Activated CD8-positive, alpha-beta T cell treated with anti-CD3 and anti-CD28 coated beads for 36 hours (primary cell): ENCODE results near the gene IFNGR1. TPM values are rescaled to one million over a fixed set of nuclear protein-coding genes. Genes with fewer than 3 reads are reported as not detected.
"Not testable (repeated sequence)": the region's sequence is repeated elsewhere in the genome, so short reads cannot be mapped to it uniquely, and the experiment has no call there.

ENCODE experiments used
- ATAC-seq: fragments of 200-7000 bp; cut with Tn5 transposase; one replicate; pipeline ENCODE4 v1.10.0; 2021; ENCODE audit warnings: mild to moderate bottlenecking, moderate library complexity
- CTCF ChIA-PET: fragments of 350-600 bp; sonication (Branson Sonifier 250); formaldehyde crosslinking; loops from one replicate; lab custom pipeline; 2021; ENCODE audit warnings: antibody characterized with exemption; lab: Charles Lee
- POLR2A ChIA-PET: fragments of 350-600 bp; sonication (Branson Sonifier 250); formaldehyde crosslinking; loops from one replicate; lab custom pipeline; 2021; ENCODE audit warnings: antibody characterized with exemption; lab: Charles Lee
- DNase-seq: peaks from one replicate; pipeline ENCODE4 v3.0.0-alpha.2; 2020
- H3K27ac Mint-ChIP-seq: one replicate; pipeline ENCODE4 v1.8.0; 2021; ENCODE audit warnings: mild to moderate bottlenecking, mixed read lengths
- H3K27me3 Mint-ChIP-seq: one replicate; pipeline ENCODE4 v1.8.0; 2021; ENCODE audit warnings: mixed read lengths
- H3K36me3 Mint-ChIP-seq: one replicate; pipeline ENCODE4 v1.8.0; 2021; ENCODE audit warnings: low read depth, mixed read lengths
- H3K4me1 Mint-ChIP-seq: one replicate; pipeline ENCODE4 v1.8.0; 2021; ENCODE audit warnings: low read depth, mixed read lengths
- H3K4me3 Mint-ChIP-seq: one replicate; pipeline ENCODE4 v1.8.0; 2021; ENCODE audit warnings: mild to moderate bottlenecking, moderate library complexity, mixed read lengths
- H3K9me3 Mint-ChIP-seq: one replicate; pipeline ENCODE4 v1.8.0; 2021; ENCODE audit warnings: mixed read lengths
- intact Hi-C: fragments of 100-400 bp; cut with micrococcal nuclease; formaldehyde crosslinking; loops from one replicate; pipeline ENCODE4 v1.10.0; 2022
- total RNA-seq, 2 experiments: library from RNA; stranded (reverse); gene quantifications; one replicate each; pipeline ENCODE4 v1.2.3, GENCODE V29; 2021
- TF ChIP-seq, protein P1 (sequence below): fragments of 200-600 bp; IDR thresholded peaks from one replicate; pipeline ENCODE4 v1.8.0; 2022; ENCODE audit warnings: antibody characterized with exemption, mild to moderate bottlenecking

IFNGR1 gene
- total RNA-seq, 2 experiments from 2014 or later, result 25.6 to 26.8 TPM

DNA sequence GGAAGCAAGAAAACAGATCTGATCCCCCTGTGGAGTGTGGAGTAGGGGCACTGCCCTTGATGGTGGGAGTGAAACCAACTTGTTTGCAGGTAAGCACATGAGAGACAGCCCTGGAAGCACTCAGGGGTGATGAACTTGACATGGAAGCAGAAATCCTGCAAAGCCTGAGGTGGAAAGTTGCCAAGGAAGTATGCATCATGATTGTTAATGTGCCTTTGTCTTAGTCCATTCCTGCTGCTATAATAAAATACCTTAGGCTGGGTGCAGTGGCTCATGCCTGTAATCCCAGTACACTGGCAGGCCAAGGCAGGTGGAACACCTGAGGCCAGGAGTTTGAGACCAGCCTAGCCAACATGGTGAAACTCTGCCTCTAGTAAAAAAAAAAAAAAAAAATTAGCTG, 40.2 kb upstream of the IFNGR1 start:
- peaks cover 6% of the 10 kb centered on the region for H3K9me3 Mint-ChIP-seq
- DNase-seq, result no peak
- no peak overlapping the region for H3K4me3 Mint-ChIP-seq
- no peak overlapping the region for H3K27ac Mint-ChIP-seq
- CTCF ChIA-PET, result interaction anchor here (2.5 kb wide), 1 partner anchor 11 kb away, joined by 7 read pairs; no protein-coding TSS in a partner anchor
- peaks cover 7% of the 10 kb centered on the region for H3K27me3 Mint-ChIP-seq
- TF ChIP-seq, protein P1, sequence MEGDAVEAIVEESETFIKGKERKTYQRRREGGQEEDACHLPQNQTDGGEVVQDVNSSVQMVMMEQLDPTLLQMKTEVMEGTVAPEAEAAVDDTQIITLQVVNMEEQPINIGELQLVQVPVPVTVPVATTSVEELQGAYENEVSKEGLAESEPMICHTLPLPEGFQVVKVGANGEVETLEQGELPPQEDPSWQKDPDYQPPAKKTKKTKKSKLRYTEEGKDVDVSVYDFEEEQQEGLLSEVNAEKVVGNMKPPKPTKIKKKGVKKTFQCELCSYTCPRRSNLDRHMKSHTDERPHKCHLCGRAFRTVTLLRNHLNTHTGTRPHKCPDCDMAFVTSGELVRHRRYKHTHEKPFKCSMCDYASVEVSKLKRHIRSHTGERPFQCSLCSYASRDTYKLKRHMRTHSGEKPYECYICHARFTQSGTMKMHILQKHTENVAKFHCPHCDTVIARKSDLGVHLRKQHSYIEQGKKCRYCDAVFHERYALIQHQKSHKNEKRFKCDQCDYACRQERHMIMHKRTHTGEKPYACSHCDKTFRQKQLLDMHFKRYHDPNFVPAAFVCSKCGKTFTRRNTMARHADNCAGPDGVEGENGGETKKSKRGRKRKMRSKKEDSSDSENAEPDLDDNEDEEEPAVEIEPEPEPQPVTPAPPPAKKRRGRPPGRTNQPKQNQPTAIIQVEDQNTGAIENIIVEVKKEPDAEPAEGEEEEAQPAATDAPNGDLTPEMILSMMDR, result no peak
- no peak for ATAC-seq
- H3K4me1 Mint-ChIP-seq, result peaks cover 12% of the 10 kb centered on the region
- POLR2A ChIA-PET, result no interaction called here
- no peaks in the 10 kb centered on the region for H3K36me3 Mint-ChIP-seq
- intact Hi-C loops, result no loop called here

DNA sequence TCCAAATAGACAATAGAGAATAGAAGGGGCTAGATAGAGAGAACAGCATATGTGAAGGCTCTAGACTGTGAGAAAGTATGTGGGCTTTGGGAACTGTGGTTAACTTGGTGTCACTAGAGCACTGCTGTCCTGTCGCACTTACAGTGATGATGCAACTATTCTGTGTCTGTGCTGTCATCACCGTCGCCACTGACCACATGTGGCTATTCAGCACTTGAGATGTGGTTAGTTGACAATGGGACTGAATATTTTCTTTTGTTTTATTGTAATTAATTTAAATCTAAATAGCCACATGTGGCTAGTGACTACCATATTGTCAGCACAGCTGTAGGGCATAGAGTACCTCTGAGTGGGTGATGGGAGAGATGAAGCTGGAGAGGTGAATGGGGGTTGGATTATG, 39.0 kb upstream of the IFNGR1 start:
- ChIA-PET POLR2A (no interaction called here), CTCF (no interaction called here)
- Mint-ChIP-seq H3K27ac (no peak overlapping the region), H3K36me3 (peaks cover 4% of the 10 kb centered on the region), H3K27me3 (peaks cover 3% of the 10 kb centered on the region), H3K4me1 (peaks cover 12% of the 10 kb centered on the region), H3K4me3 (no peak overlapping the region), H3K9me3 (peaks cover 12% of the 10 kb centered on the region)
- peak; percentile 28 for DNase-seq
- TF ChIP-seq, protein P1, result no peak
- intact Hi-C loops, result no loop called here
- no peak for ATAC-seq

DNA sequence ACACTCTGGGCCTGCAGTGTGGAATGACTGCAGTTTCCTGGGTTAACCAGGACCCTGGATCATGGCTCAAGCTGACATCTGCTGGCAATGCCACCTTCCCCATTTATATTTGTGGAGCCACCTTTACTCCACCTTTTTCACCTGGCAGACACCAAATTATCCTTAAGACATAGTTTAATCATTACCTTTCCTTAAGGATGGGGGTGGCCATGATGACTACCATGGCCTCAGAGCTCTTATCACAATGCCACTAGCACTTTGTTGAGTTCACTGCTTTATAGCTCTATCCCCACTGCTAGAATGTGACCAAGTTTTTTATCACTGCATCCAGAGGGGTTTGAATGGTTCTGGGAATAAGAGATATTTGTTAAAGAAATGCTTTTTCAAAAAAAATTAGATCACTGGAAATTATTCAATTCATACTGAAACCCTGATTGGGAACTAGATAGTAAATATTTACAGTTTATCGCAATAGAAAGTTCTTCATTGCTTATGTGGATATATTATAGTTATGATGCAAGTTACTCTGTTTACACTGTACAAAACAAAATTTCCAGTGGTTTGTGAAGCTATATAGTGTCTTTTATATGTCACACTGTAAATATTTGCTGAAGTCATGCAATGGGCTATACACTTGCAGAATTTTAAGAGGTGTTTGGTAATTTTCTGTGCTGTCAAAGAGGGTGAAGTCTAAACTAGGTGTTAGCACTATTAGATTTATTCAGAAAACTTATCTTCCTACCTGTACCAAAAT, 37.3 kb upstream of the IFNGR1 start:
- Mint-ChIP-seq H3K27me3 (peaks cover 5% of the 10 kb centered on the region), H3K36me3 (peaks cover 4% of the 10 kb centered on the region)

DNA sequence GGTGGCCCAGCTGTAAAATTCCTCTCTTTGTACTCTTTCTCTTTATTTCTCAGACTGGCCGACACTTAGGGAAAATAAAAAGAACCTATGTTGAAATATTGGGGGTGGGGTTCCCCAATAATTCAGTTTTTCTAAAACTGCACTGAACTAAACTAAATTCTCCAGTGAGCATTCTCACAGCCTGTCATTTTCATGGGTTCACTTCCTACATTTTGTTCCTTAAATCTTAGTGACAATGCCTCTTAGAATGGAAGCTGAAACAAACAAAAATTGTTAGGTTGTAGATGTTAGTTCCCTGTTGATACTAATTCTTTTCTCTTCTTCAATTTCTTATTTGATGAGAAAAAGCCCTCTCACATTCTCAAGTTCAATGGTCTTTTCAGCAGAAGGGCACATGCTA, 35.8 kb upstream of the IFNGR1 start:
- TF ChIP-seq, protein P1, result no peak
- no peak for DNase-seq
- Mint-ChIP-seq H3K9me3 (peaks cover 14% of the 10 kb centered on the region), H3K4me1 (no peaks in the 10 kb centered on the region), H3K36me3 (peaks cover 4% of the 10 kb centered on the region), H3K4me3 (no peak overlapping the region), H3K27me3 (peaks cover 5% of the 10 kb centered on the region), H3K27ac (no peak overlapping the region)
- CTCF ChIA-PET, result interaction anchor here (1.0 kb wide), 1 partner anchor 15 kb away, joined by 4 read pairs; no protein-coding TSS in a partner anchor
- no peak for ATAC-seq
- intact Hi-C loops, result no loop called here
- POLR2A ChIA-PET, result no interaction called here

More for the DNA sequence above, 37.3 kb upstream of the IFNGR1 start:
- H3K4me1 Mint-ChIP-seq, result peaks cover 6% of the 10 kb centered on the region
- intact Hi-C loops, result no loop called here
- no peak for ATAC-seq
- peaks cover 14% of the 10 kb centered on the region for H3K9me3 Mint-ChIP-seq
- ChIA-PET CTCF (interaction anchor here (0.6 to 0.9 kb wide), 2 partner anchors 162 kb away, joined by 3 to 4 read pairs; no protein-coding TSS in a partner anchor), POLR2A (no interaction called here)
- no peak for DNase-seq
- H3K27ac Mint-ChIP-seq, result no peak overlapping the region
- TF ChIP-seq, protein P1, result no peak
- no peak overlapping the region for H3K4me3 Mint-ChIP-seq

DNA sequence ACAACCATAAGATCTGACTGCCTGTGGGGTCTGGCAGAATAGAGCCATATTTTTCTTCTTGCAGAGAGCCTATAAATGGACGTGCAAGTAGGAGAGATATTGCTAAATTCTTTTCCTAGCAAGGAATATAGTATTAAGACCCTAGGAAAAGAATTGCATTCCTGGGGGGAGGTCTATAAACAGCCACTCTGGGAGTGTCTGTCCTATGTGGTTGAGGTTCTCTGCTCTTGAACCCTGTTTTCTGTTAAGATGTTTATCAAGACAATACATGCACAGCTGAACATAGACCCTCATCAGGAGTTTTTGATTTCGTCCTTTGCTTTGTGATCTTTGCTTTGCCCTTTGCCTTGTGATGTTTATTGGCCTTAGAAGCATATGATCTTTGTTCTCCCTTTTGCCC, 35.2 kb upstream of the IFNGR1 start:
- intact Hi-C loops, H3K4me3 Mint-ChIP-seq, H3K4me1 Mint-ChIP-seq, DNase-seq, POLR2A ChIA-PET, CTCF ChIA-PET, H3K27ac Mint-ChIP-seq, ATAC-seq, H3K36me3 Mint-ChIP-seq, H3K27me3 Mint-ChIP-seq: not testable (repeated sequence)
- peaks cover 14% of the 10 kb centered on the region for H3K9me3 Mint-ChIP-seq
